Measurements from ENCODE around the gene ANKRD6.
A peak's percentile ranks its signal among the peaks of the same experiment; 100 is the strongest.
"Not testable (repeated sequence)": the region's sequence is repeated elsewhere in the genome, so short reads cannot be mapped to it uniquely, and the experiment has no call there.

Gene ANKRD6

DNA sequence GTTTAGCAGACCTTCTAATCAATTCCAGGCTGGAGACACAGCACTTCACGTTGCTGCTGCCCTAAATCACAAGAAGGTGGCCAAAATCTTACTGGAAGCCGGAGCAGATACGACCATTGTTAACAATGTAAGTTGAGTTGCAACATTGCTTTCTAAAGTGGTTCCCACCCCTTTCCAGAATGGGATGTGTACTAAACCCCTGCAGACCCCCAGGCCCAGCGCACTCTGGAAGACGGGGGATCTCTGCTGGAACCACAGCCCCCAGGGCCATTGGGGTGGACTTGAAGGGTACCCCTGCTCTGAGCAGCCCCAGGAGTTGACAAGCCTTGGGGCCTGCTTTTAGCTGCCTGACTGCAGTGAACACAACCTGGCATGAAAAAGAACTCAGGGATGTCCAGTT is 183.6 kb downstream of the ANKRD6 start:
- no peak for DNase-seq (ENCODE audit: low read depth)
- no peak overlapping the region for H3K4me3 ChIP-seq (ENCODE audit: control insufficient read depth, low read depth, low read length)
- TF ChIP-seq, protein P1, sequence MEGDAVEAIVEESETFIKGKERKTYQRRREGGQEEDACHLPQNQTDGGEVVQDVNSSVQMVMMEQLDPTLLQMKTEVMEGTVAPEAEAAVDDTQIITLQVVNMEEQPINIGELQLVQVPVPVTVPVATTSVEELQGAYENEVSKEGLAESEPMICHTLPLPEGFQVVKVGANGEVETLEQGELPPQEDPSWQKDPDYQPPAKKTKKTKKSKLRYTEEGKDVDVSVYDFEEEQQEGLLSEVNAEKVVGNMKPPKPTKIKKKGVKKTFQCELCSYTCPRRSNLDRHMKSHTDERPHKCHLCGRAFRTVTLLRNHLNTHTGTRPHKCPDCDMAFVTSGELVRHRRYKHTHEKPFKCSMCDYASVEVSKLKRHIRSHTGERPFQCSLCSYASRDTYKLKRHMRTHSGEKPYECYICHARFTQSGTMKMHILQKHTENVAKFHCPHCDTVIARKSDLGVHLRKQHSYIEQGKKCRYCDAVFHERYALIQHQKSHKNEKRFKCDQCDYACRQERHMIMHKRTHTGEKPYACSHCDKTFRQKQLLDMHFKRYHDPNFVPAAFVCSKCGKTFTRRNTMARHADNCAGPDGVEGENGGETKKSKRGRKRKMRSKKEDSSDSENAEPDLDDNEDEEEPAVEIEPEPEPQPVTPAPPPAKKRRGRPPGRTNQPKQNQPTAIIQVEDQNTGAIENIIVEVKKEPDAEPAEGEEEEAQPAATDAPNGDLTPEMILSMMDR (IDR thresholded peaks at IDR 0.05; ENCODE audit: control insufficient read depth, insufficient read depth, low read depth, low read length, missing control alignments) = no peak

DNA sequence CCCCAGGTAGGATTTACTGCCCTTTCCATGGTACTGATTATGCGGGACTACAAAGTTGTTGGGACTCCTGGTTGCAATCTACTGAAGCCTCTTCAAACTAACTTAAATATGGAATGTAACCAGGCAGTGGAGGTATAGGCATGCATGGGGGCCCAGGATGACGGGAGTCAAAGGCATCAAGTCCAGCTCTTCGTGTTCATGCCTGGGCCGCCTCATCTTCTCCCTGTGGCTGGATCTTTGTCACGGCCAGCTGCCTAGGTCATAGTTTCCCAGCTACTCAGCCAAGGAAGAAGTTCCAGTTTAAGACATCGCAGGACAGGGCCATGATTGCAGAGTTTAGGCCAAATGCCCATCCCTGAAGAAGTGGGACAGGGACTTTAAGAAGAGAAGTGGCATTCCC is 185.1 kb downstream of the ANKRD6 start:
- TF ChIP-seq, protein P1 (IDR thresholded peaks at IDR 0.05; ENCODE audit: control insufficient read depth, insufficient read depth, low read depth, low read length, missing control alignments) = no peak
- no peak for DNase-seq (ENCODE audit: low read depth)
- no peak overlapping the region for H3K4me3 ChIP-seq (ENCODE audit: control insufficient read depth, low read depth, low read length)

DNA sequence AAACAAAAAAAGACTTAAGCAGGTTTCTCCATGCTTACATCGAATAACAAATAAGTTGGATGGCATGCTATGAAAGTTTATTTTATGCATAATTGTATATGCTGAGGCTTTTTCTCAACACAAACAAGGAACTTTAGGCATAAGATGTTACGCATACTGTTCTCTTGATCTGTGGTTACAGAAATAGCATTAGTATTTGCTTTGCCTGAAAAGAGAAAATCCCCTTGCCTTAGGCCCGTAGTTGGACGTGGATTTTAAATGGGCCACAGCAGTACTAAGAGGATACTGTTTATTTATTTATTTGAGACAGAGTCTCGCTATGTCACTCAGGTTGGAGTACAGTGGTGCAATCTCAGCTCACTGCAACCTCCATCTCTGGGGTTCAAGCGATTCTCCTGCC is 186.6 kb downstream of the ANKRD6 start:
- TF ChIP-seq, protein P1 (IDR thresholded peaks at IDR 0.05; ENCODE audit: control insufficient read depth, insufficient read depth, low read depth, low read length, missing control alignments) = no peak
- H3K4me3 ChIP-seq (ENCODE audit: control insufficient read depth, low read depth, low read length) = no peak overlapping the region
- no peak for DNase-seq (ENCODE audit: low read depth)

DNA sequence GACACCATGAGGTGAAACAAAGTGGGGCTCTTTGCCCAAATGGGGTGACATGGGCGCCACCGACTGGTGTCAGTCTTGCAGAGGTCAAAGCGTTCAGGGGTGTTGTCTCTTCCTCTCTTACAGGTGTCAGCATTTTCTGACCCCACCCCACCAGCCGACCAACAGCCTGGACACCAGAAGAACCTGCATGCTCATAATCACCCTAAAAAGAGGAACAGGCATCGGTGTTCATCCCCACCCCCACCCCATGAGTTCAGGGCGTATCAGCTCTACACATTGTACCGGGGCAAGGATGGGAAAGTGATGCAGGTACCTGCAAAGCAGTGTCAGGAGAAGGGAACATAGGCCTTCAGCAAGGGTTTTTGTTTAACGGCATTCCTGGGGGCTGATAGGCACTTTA is 190.8 kb downstream of the ANKRD6 start:
- DNase-seq (ENCODE audit: low read depth) = no peak

DNA sequence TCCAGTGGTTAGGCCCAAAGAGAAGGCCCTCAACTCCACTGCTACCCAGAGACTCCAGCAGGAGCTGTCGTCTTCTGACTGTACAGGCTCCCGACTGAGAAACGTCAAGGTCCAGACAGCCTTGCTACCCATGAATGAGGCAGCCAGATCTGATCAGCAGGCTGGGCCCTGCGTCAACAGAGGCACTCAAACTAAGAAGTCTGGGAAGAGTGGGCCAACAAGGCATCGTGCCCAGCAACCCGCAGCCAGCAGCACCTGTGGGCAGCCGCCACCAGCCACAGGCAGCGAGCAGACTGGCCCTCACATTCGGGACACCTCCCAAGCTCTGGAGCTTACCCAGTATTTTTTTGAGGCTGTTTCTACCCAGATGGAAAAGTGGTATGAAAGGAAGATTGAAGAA is 197.5 kb downstream of the ANKRD6 start:
- DNase-seq (ENCODE audit: low read depth) = no peak
- TF ChIP-seq, protein P1 (IDR thresholded peaks at IDR 0.05; ENCODE audit: control insufficient read depth, insufficient read depth, low read depth, low read length, missing control alignments) = no peak
- H3K4me3 ChIP-seq (ENCODE audit: control insufficient read depth, low read depth, low read length) = no peak overlapping the region

More for the DNA sequence above, 190.8 kb downstream of the ANKRD6 start:
- H3K4me3 ChIP-seq (ENCODE audit: control insufficient read depth, low read depth, low read length) = no peak overlapping the region
- TF ChIP-seq, protein P1 (IDR thresholded peaks at IDR 0.05; ENCODE audit: control insufficient read depth, insufficient read depth, low read depth, low read length, missing control alignments) = no peak

DNA sequence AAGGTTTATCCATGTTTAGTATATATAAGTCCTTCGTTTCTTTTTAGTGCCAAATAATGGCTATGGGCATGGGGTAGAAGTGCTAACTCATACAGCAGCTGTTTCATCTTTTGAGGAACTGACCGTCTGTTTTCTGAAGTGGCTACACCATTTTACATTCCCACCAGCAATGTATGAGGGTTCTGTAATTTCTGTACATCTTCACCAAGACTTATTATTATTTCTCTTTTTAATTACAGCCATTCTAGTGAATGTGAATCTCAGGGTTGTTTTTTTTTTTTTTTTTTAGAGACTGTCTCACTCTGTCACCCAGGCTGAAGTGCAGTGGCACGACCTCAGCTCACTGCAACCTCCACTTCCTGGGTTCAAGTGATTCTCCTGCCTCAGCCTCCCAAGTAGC is 203.5 kb downstream of the ANKRD6 start:
- DNase-seq (ENCODE audit: low read depth); H3K4me3 ChIP-seq (ENCODE audit: control insufficient read depth, low read depth, low read length): not testable (repeated sequence)

DNA sequence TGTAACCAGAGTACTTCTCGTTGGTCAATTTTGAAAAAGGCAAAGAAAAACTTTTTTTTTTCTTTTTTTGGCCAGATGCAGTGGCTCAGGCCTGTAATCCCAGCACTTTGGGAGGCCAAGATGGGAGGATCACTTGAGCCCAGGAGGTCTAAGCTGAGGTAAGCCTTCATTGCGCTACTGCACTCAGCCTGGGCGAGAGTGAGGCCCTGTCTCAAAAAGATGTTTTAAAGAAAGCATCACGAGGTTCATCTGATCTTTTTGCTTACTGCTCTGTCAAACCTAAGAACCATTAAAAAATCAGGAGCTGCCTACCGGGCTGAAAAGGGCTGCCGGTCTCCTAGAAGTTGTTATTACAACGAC is 205.0 kb downstream of the ANKRD6 start:
- no peak for DNase-seq (ENCODE audit: low read depth)
- TF ChIP-seq, protein P1 (IDR thresholded peaks at IDR 0.05; ENCODE audit: control insufficient read depth, insufficient read depth, low read depth, low read length, missing control alignments) = no peak
- H3K4me3 ChIP-seq (ENCODE audit: control insufficient read depth, low read depth, low read length) = peak overlapping the region; percentile 78

All from AG09309 (cell line).